Upper lobe of left lung (tissue), 4 donors: Measurements from ENCODE around the gene DOCK1.

Experiments
- CTCF ChIP-seq, 6 experiments: fragments of 450-650 bp in 4 of 6; fragments of 200-600 bp in 2 of 6; sonication (generic) in 2 of 6; IDR thresholded peaks; one replicate each; pipeline ENCODE4 v1.5.1; 2016 to 2019; ENCODE audit warnings: antibody characterized with exemption in 6 of 6
- EP300 ChIP-seq, 4 donors: sonication (generic); formaldehyde crosslinking; IDR thresholded peaks; one replicate each; pipeline ENCODE4 v1.5.1; 2017; ENCODE audit warnings: antibody characterized with exemption in 4 of 4, control low read depth in 2 of 4

- no peak for TF ChIP-seq CTCF (IDR thresholded peaks at IDR 0.05)
- no peak for TF ChIP-seq EP300 (IDR thresholded peaks at IDR 0.05)
Observed at GRCh38 chr10:127428385-127428980, 523.3 kb downstream of the DOCK1 start.
